DMS 273 treated with DMSO at 0.1 percent for 48 hours (cell line): ENCODE measurements around the gene NOS1.
A peak's percentile ranks its signal among the peaks of the same experiment; 100 is the strongest.

Source experiments
- DNase-seq: peaks from one replicate; lab custom pipeline; 2025; lab: John Stamatoyannopoulos, UW

NOS1 gene

DNA sequence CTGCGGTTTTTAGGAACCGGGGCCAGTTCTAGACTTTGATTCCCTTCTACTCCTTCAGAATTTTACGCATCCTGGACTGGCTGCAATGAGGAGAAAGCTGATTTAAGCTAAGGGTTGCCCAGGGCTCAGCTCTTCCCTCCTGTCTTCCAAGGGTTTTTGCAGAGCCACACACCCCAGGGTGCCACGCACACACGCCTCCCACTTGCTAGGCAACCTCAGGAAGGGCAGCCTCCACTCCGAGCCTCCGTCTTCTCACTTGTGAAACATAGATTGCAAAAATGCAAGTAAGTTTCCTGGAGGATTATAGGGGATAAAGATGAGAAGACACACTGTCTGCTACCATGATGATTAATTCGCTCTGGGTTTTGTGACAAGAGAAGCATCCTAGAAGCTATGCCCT is 31.7 kb downstream of the NOS1 start:
- no peak for DNase-seq

DNA sequence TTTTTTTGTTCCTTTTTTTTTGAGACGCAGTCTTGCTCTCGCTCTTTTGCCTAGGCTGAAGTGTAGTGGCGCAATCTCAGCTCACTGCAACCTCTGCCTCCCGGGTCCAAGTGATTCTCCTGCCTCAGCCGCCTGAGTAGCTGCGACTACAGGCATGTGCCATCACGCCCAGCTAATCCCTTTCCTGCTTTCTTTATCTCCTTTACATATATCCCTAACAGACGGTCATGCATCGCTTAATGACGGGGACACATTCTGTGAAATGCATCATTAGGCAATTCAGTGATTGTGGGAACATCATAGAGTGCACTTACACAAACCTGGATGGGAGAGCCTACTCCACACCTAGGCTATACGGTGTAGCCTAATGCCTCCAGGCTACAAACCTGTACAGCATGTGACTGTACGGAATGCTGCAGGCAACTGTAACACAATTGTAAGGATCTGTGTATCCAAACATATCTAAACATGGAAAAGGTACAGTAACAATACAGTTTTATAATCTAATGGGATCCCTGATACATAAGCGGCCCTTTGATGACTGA is 32.8 kb downstream of the NOS1 start:
- no peak for DNase-seq

DNA sequence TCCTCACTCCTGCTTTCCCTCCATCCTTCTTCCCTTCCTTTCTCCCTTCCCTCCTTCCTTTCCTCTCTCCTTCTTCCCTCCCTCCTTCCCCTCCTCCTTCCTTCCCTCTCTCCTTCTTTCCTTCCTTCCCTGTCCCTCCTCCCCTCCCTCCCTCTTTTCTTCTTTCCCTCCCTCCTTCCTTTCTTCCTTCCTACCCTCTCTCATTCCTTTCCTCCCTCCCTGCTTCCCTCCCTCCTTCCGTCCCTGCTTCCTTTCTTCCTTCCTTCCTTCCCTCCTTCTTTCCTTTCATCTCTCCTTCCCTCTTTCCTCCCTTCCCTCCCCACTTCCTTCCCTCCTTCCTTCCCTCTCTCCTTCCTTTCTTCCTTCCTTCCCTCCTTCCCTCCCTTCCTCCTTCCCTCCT is 39.0 kb downstream of the NOS1 start:
- DNase-seq: no peak

DNA sequence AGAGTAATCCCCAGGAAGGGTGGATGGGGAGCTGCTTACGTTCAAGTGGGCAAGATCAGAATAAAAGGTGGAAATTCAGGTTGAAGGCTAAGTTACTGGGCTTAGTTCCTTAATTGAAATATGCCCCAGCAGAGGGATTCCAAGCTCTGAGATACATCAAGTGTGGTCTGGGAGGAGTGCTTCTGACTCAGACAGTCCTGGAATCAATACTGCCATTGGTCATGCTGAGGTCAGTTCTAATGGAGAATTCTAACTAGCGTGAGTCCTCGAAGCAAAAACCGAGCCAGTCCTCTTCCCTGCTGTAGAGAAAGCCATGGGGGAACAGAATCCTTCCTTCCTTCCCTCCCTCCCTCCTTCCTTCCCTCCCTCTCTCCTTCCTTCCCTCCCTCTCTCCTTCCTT is 39.9 kb downstream of the NOS1 start:
- DNase-seq: no peak

DNA sequence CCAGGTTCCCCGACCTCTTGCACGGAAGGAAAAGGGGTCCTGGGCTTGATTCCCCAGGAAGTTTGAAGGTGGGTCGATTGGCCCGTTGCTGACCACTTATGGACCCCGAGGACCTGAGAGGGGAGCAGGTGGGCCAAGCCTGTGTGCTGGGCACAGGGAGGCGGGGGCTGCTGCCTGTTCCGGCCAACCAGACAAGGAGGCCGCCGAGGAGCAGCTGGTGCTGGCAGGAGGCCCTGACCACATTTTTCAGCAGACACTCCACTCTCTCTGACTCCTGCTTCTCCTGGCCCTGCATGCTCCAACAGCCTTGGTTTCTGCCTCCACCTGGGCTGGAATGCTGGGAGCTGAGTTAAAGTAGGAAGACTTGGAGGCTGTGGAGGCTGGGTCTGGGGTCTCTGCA is 42.8 kb downstream of the NOS1 start:
- DNase-seq: no peak

DNA sequence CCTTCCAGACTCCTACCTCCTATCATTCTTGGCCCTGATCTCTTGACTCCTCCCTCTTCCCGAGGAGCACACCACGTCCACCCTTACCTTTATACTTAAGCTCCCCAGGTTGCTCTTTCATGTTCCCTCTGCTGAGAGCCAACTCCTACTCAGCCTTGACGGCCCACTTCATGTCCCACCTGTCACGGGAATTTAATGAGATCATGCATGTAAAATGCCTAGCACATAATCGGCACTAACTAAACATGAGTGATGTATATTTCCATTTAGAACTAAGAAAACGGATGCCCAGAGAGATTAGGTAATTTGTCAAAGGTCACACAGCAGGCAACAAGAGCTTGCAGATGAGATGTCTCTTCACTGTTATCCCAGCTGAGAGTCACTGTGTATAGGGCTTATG is 45.1 kb downstream of the NOS1 start:
- DNase-seq: no peak

DNA sequence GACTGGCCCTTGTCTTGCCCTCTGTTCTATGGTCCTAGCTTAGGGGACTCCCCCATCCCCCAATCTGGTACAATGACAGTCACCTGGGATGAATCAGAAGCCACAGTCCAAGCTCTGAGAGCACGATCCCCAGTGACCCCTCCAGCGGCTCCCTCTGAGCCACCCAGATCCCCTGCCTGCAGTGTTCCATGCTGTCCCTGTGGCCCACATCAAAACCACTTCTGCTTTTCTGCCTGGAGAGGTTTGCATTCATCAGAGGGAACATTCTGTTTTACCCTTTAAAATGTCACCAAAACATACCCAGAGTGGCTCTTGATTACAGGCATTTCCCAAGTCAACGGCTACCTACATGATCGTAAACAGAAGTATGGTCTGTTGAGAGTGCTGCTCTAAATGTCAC is 47.5 kb downstream of the NOS1 start:
- no peak for DNase-seq

DNA sequence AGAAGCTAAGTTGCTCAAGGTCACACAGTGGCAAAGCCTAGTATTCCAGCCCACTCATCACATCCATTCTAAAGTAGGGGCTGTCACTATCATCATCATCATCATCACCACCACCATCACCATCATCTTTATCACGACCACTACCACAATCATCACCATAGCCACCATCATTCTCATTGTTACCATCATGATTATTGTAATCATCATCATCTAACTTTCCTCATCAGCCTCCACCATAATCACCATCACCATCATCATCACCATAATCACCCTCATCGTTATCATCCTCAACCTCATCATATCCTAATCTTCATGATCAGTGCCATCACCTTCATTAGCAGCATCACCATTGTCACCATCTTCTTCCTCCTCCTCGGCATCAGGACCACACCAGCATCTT is 48.7 kb downstream of the NOS1 start:
- DNase-seq: no peak

DNA sequence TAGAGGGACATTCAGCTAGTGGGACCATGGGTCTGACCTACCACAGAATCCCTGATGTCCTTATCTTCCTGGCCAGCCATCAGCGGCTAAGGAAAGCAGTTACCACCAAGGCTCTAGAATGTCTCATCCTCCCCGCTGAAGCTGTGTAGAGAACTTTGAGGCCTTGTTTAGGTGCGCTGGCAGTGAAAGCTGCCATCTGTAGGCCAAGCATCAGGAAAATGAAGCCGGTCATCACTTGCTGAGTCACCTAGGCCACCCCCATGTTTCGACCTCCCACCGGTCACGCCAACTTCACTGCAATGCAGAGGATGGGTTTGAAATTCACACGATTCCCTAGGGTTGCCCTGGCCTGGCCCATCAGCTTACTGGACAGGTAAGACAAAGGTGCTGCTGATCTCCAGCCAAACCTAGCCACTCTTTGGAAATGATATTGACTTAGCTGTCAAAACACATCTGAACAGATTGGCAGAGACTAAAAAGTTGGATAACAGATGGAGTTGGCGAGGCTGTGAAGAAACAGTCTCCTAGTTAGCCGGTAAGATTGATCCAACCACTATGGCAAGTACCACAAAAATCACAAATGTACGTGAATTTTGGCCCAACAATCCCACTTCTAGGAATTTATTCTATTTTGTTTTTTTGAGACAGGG is 52.0 kb downstream of the NOS1 start:
- no peak for DNase-seq

DNA sequence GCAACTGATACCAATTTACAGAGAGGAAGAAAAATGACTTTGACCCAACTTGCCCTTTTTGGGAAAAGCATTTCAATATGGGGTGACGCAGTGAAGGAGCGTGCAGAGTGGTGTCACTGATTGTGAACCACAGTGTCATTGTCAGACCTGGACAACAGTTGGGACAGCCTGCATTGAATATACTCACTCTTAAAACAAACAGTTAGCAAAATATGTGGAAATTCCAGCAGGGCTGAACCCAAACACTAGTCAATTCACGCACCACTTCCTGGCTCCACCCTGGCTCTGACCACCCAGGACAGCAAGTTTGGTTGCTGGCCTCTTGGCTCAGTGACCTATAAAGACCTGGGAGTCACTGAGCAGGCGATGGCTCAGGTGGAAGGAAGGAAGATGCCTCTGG is 61.3 kb downstream of the NOS1 start:
- DNase-seq: no peak

DNA sequence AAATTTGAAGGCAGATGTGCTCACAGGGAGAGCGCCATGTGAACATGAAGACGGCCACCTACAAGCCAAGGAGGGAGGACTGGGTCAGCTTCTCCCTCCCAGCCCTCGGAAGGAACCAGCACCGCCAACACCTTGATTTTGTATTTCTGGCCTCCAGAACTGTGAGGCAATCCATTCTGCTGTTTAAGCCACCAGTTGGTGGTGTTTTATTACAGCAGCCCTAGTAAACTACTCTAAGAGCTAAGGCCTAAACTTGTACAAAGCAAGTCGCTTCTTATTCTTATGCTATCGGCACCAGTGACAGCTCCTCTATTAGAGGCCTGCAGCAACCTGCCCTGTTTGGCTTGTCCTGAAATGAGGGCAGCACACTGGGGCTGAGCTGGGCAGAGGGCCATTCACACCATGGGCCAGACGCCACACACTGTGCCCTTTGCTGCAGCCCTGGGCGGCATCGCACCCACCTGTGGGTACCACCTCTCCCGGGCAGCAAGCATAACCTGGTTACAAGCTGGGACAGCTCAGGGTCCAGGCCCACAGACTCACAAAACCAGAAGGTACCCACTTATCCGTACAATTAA is 62.7 kb downstream of the NOS1 start:
- DNase-seq: no peak

DNA sequence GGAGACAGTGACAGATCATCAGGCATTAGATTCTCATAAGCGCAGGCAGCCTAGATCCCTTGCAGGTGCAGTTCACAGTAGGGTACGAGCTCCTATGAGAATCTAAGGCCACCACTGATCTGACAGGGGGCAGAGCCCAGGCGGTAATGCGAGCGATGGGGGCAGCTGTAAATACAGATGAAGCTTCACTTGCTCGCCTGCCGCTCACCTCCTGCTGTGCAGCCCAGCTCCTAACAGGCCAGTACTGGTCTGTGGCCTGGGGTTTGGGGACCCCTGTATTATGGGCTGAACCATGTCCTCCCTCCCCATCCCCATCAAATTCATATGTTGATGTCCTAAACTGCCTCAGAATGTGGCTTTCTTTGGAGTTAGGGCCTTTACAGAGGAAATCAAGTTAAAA is 63.2 kb downstream of the NOS1 start:
- no peak for DNase-seq

DNA sequence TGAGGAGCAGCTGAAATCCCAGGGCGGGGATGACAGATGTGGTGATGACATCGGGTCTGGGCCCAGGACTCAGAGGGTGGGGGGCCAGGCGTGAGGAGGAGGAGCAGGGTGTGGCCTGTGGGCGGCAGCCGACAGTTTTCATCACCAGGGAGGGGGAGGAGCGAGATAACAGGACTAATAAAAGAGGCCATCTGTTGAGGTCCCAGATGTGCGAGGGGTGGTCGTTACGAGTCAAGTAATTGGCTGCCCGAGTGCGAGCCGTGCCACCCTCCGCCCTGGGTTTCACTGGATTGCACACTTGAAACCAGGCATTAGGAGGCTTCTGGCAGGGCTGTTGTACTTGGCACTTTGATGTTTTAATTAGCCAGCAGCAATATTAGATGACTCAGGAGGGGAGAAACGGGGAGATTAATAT is 67.2 kb downstream of the NOS1 start:
- peak; percentile 78 for DNase-seq

DNA sequence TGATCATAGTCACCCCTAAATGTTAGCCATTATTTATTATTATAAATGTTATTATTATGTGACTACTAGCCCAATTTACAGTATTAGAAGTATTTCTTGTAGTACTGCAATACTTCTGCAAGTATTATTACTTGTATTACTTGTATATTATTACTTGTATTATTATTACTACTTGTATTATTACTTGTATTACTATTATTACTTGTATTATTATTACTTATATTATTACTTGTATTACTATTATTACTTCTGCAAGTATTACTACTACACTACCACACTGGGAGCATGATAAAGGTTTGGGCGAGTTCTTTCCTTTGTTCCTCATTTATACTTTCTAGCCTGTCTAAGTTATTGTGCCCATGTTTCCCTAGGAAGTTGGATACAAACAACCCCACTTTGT is 67.9 kb downstream of the NOS1 start:
- no peak for DNase-seq

DNA sequence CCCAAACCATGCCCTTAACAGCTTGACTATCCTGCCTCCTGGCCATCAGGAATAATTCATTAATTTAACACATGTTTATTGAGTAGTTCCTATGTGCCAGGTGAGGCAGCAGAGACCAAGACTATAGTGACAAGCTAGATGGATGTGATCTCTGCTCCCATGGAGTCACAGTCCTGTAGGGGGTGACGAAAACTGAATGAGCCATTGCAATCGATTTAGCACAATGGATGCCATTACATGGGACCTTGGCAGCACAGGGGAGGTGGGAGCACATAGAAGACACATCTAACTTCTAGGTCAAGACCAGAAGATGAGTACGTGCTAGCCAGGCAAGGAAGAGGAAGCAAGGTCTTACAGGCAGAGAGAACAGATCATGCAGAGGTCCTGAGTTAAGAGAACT is 68.7 kb downstream of the NOS1 start:
- DNase-seq: no peak

DNA sequence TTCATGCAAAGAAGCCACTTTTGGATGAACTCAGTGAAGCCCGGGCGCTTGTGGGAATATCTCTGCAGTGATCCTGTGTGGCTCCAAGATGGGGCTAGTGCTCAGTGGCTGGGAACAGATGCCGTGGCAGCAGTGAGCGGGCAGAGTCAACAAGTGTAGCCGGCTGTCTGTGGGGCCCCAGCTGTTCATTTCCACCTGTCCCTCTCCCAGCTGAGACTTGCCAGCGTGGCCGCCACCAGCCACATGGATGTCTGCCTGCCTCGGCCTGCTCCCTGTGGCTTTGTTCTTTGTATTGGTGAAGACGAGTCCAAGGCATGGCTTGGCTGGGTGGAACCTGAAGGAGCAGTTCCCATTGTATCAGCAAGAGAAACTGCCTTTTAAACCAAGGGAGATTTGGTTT is 77.3 kb downstream of the NOS1 start:
- DNase-seq: peak; percentile 88

DNA sequence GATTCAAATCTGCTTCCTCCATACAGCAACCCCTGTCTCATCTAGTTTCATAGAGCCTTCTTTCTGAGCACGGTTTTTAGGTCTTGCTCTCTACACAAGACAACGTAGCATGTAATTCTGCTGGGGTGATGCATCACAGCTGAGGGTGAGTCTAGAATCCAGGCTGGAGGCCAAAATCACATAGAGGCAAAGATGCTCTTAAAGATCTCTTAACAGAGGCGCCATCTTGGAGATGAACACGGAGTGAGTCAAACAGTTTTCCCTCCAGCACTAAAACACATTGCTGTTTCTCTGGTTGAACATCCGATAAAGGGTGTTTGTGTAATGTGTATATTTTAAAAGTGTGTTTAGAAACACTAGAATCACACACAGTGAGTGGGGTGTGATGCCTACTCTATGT is 78.9 kb downstream of the NOS1 start:
- DNase-seq: no peak

DNA sequence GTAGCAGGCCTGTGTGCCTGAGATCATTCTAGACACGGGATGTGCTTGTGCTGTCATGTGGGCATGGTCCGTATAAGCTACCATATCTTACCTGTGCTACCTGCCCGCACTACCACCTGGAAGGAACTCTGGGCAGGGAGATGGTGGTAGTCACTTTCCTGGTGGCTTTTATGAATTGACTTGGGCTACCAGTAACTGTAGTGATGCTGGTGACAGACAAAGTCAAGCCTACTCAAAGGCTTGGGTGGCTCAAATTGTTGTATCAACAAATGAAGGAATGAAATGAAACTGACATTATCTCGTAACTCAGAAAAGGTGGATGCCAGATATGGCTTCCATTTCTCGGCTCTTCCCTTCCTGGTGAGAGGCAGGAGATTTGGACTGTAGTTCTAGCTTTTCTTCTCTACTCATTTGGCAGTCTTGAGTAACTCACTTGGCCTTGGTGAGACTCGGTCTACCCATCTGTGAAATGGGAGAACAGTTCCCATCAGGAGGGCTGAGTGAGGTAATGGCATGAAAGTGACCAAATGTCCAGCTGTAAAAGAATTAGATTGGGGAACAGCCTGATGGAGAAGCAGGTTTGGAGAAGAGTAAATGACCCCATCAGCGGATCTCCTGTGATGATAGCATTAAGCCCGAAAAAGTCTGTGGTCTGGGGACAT is 81.3 kb downstream of the NOS1 start:
- no peak for DNase-seq

DNA sequence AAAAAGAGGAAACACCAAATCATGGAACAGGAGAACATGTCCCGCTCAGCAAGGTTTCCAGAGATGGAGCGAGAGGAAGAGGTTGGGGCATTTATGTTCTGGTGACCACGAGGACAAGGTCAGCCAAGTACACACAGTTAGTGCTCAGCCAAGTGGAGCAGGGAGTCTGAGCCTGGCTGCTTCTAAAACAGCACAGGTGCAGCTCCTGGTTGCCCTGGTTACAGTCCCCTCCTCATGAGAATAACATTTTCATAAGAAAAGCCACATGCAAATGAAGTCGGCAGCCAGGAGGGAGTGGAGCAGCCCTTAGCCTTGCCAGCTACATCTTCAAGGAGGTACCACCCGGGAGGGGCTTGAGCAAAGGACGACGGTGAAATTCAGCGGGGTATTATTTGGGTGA is 81.8 kb downstream of the NOS1 start:
- DNase-seq: no peak

DNA sequence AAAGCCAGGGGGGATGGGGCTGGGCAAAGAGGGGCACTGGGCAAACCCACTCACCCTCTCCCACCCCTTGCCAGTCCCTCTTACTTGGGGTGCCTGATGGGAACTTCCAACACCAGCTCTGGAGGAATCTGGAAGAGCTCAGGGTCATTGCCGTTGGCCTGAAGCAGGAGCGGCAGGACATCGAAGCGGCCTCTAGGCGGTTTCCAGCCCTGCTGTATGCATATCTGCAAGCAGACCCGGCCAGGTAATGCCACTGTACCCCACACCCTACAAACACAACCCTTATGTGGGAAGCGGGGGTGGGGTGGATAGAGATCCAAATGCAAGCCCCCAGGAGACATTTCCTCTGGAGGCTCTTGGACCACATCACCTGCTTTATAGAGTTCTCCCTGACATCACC is 83.6 kb downstream of the NOS1 start:
- DNase-seq: no peak

DNA sequence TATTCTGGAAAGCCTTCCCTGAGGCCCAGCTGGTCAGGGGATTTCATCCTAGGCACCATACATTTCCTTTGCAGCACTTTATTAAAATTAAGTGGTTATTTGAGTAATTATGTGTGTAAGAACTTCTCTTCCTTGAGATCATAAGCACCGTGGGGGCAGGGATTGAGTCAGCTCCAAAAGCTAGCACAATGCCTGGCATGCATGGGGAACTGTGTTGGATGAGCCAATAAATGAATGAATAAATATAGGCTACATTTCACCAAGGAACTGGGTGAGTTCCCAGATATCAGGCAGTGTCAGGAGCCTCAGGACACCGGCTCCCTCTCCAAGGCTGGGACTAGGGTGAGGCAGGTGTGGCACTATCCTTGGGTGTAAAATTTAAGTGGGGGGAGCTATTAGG is 88.3 kb downstream of the NOS1 start:
- no peak for DNase-seq

DNA sequence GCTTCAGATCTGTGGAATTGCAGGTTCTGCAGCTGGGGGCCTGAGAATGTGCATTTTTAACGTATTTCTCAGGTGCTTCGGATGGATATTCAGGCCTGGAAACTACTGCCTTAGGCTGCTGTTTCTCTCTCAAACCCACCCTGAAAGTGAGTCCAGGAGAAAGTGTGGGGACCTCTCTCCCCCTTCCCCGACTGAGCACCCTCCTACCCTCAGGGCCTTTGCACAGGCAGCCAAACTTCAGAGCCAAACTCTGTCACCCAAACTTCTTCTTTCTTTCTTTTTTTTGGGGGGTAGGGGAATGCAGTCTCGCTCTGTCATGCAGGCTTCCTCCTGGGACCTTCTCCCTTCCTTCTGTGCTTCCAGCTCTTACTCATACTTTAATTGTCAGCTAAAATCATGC is 88.7 kb downstream of the NOS1 start:
- DNase-seq: no peak

DNA sequence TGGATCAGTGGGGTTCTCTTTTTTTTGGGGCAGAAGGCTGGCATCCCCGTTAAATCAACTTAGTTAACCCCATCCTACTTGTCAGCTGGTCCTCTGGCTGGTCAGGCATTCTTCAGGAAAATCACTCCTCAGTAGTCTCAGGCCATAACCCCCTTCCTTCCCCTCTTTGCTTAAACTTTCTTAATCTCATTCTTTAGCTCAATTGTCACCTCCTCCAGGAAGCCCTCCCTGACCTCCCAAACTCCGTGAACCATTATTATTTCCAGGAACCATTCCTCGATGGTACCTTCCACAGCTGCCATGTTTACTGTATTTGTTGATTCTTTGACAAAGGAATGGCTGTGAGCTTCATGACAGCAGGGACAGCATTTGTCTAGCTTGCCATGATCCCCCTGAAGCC is 98.7 kb downstream of the NOS1 start:
- DNase-seq: no peak

DNA sequence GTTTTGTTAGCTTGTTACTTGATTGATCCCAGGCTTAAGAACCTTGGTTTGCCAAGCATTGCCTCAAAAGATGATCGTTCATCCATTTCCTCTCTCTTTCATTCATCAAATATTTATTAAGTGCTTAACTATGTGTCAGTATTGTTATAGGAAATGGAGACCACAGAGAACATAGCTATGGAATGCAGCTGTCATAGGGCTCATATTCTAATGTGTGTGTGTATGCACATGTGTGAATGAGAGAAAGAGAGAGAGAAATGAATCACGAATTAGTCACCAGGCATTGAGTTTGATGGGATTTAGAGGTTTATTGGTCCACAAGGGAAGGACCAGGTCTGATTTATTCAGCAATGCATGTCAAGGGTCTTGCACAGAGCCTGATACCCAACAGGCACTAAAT is 100.2 kb downstream of the NOS1 start:
- DNase-seq: no peak
